Immature natural killer cell (primary cell): ENCODE measurements around the gene PRDM16. TPM values are rescaled to one million over a fixed set of nuclear protein-coding genes. Genes with fewer than 3 reads are reported as not detected.

Experiments
- DNase-seq, 3 donors: peaks; one replicate each; pipeline ENCODE4 v3.0.0; 2022; ENCODE audit warnings: mixed read lengths in 1 of 3
- H3K27ac Mint-ChIP-seq, 6 donors: one replicate each; pipeline ENCODE4 v1.8.0; 2020; ENCODE audit warnings: mixed read lengths in 6 of 6, mild to moderate bottlenecking in 5 of 6, inconsistent platforms in 4 of 6, moderate library complexity in 3 of 6
- H3K27me3 Mint-ChIP-seq, 3 donors: one replicate each; pipeline ENCODE4 v1.8.0; 2020 to 2021; ENCODE audit warnings: low read depth in 3 of 3, mild to moderate bottlenecking in 3 of 3, mixed read lengths in 3 of 3, moderate library complexity in 3 of 3, inconsistent platforms in 1 of 3
- H3K36me3 Mint-ChIP-seq, 3 donors: one replicate each; pipeline ENCODE4 v1.8.0; 2020; ENCODE audit warnings: mixed read lengths in 3 of 3, inconsistent platforms in 2 of 3, mild to moderate bottlenecking in 2 of 3
- H3K4me1 Mint-ChIP-seq, 2 donors: one replicate each; pipeline ENCODE4 v1.8.0; 2020; ENCODE audit warnings: inconsistent platforms in 2 of 2, mild to moderate bottlenecking in 2 of 2, mixed read lengths in 2 of 2, moderate library complexity in 1 of 2
- H3K4me3 Mint-ChIP-seq, 5 donors: one replicate each; pipeline ENCODE4 v1.8.0; 2020; ENCODE audit warnings: mild to moderate bottlenecking in 5 of 5, mixed read lengths in 5 of 5, inconsistent platforms in 3 of 5, moderate library complexity in 3 of 5
- H3K9me3 Mint-ChIP-seq, 6 donors: one replicate each; pipeline ENCODE4 v1.8.0; 2020; ENCODE audit warnings: mild to moderate bottlenecking in 6 of 6, mixed read lengths in 6 of 6, inconsistent platforms in 4 of 6, moderate library complexity in 3 of 6
- polyA plus RNA-seq, 3 donors: library from polyadenylated mRNA; unstranded; fragments of 300-500 nt; fragmentation: Illumina TruSeq; gene quantifications; one replicate each; pipeline ENCODE4 v1.2.3, GENCODE V29; 2021

Gene PRDM16
- polyA plus RNA-seq, 3 donors from 2014 or later = 0.17 to 0.29 (median 0.22) TPM

DNA sequence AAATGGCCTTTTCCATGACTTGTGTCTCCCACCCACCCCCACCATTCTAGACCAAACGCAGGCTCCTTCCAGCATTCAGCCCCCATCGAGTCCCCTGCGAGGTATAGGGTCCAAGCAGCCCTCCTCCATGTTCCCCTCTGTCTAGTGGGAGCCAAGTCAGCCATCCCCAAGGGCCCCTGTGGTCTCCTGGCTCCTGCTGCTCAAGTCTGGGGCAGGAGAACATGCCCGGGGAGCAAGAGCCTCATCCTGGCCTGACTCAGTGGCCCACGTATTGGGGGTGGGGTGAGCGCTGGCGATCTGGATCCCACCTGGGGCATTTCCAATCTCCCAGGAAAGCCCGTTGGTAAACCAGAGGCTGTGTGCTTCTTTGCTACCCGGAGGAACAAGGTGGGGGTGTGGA is 4.1 kb upstream of the PRDM16 start:
- H3K27ac Mint-ChIP-seq = no peak overlapping the region
- no peaks in the 10 kb centered on the region for H3K9me3 Mint-ChIP-seq
- no peak for DNase-seq
- no peak overlapping the region for H3K4me3 Mint-ChIP-seq
- H3K27me3 Mint-ChIP-seq = peaks cover 0 to 4% (median 2%) of the 10 kb centered on the region in 3 donors
- H3K36me3 Mint-ChIP-seq = no peaks in the 10 kb centered on the region
- H3K4me1 Mint-ChIP-seq = peaks cover 0 to 2% of the 10 kb centered on the region in 2 donors

DNA sequence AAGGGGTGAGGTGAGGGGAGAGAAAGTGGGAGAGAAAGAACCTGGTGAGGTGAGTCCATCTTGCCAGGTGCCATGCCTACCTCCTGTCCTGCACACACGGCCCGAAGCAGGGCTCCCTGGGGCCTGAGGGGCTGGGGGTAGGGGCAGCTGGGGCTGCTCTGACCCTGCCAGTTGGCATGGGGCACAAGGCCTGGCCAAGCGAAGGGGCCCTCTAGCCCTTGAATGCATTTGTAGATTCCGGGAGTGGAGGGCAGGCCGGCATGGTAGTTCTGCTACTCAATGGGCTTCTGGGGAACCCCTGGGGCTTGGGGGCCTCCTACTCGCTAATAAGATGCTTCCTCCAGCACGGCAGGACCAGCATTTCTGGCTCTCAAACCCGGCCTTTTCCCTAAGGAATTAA is 3.6 kb upstream of the PRDM16 start:
- Mint-ChIP-seq H3K9me3 (no peaks in the 10 kb centered on the region), H3K27ac (no peak overlapping the region), H3K36me3 (no peaks in the 10 kb centered on the region), H3K4me1 (peaks cover 0 to 2% of the 10 kb centered on the region in 2 donors), H3K4me3 (no peak overlapping the region), H3K27me3 (peaks cover 0 to 4% (median 2%) of the 10 kb centered on the region in 3 donors)
- DNase-seq = no peak

DNA sequence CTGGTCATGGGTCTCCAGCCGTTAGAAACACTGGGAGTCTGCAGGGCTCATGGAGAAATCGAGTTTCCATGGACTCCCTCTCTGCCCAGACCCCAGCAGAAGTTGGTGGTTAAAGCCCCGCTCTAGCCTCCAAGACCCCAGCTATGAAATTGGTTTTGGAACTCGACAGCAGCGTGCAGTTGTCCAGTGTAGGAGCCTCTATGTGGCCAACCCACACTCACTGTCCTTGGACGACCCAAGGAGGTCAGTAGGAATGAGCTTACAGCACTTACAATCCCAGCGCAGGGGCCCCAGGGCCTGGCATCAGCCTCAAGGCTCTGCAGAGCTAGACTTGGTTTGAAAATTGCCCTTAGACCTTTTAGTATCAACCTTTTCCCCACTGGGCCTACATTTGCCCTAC is 3.2 kb upstream of the PRDM16 start:
- peaks cover 0 to 2% of the 10 kb centered on the region in 2 donors for H3K4me1 Mint-ChIP-seq
- H3K9me3 Mint-ChIP-seq = no peaks in the 10 kb centered on the region
- no peaks in the 10 kb centered on the region for H3K36me3 Mint-ChIP-seq
- peaks cover 0 to 4% (median 2%) of the 10 kb centered on the region in 3 donors for H3K27me3 Mint-ChIP-seq
- no peak overlapping the region for H3K27ac Mint-ChIP-seq
- no peak overlapping the region for H3K4me3 Mint-ChIP-seq
- no peak for DNase-seq

DNA sequence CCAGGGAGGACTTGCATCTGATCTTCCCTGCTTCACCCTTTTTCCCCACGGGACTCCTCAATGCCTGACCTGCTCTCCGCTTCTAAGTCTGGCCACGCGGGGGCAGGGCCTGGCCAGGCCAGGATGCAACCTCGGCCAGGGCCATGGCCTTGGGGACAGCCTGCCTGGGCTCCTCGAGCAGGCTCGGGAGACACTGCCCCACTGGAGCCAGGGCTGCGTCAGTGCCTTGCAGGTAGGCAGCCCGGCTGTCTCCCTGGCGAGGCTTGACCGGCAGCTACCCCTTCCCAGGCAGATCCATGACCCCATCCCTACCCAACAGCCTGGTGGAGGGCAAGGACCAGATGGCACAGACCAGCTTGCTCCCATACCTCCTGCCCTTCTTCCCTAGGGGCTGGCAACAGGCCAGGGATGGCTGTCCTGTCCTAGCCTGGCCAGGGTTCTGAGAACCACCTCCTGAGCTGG is 2.7 kb upstream of the PRDM16 start:
- Mint-ChIP-seq H3K9me3 (no peaks in the 10 kb centered on the region), H3K27me3 (peaks cover 0 to 2% (median 2%) of the 10 kb centered on the region in 3 donors), H3K27ac (no peak overlapping the region), H3K36me3 (no peaks in the 10 kb centered on the region), H3K4me3 (no peak overlapping the region), H3K4me1 (peaks cover 0 to 2% of the 10 kb centered on the region in 2 donors)
- DNase-seq = no peak

DNA sequence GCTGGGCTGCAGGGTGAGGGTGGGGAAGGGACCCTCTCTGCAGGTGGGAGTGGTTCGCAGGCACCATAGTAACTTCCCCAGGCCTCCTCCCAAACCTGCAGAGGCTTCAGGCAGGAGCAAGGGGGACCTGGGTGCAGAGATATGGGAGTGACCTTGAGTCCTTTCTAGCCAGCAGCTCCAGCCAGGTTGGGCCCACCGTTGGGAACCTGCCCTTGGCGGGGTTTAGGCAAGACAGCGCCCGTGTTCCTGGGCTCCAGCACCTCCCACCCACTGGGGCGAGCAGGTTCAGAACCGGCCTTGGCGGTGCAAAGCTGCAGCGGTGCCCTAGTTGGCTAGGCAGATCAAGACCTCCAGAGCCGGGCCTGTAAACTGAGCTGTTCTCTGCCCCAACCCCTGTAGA is 2.2 kb upstream of the PRDM16 start:
- Mint-ChIP-seq H3K4me1 (peaks cover 0 to 2% of the 10 kb centered on the region in 2 donors), H3K27ac (no peak overlapping the region), H3K4me3 (no peak overlapping the region), H3K36me3 (no peaks in the 10 kb centered on the region), H3K9me3 (no peaks in the 10 kb centered on the region), H3K27me3 (peaks cover 0 to 2% (median 2%) of the 10 kb centered on the region in 3 donors)
- DNase-seq = no peak

DNA sequence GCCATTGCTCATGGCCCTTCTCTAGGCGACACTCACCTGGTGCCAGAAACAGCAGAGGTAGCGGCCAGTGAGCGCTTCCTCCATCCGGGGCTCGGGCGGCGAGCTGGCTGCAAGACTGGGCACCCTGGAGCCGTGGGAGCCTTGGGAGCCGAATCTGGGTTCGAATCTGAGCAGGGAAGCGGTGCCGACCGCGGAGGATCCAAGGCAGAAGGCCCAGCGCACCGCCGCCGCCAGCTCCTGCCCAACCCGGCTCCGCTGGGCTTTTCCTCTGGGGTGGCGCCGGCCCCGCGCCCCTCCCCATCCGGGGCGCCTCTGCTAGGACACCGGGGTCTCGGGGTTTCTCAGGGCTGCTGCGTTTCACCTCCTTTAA is 1.7 kb upstream of the PRDM16 start:
- Mint-ChIP-seq H3K27me3 (peaks cover 0 to 2% (median 2%) of the 10 kb centered on the region in 3 donors), H3K4me3 (no peak overlapping the region), H3K36me3 (no peaks in the 10 kb centered on the region), H3K9me3 (no peaks in the 10 kb centered on the region), H3K4me1 (peaks cover 0 to 2% of the 10 kb centered on the region in 2 donors), H3K27ac (no peak overlapping the region)
- no peak for DNase-seq

DNA sequence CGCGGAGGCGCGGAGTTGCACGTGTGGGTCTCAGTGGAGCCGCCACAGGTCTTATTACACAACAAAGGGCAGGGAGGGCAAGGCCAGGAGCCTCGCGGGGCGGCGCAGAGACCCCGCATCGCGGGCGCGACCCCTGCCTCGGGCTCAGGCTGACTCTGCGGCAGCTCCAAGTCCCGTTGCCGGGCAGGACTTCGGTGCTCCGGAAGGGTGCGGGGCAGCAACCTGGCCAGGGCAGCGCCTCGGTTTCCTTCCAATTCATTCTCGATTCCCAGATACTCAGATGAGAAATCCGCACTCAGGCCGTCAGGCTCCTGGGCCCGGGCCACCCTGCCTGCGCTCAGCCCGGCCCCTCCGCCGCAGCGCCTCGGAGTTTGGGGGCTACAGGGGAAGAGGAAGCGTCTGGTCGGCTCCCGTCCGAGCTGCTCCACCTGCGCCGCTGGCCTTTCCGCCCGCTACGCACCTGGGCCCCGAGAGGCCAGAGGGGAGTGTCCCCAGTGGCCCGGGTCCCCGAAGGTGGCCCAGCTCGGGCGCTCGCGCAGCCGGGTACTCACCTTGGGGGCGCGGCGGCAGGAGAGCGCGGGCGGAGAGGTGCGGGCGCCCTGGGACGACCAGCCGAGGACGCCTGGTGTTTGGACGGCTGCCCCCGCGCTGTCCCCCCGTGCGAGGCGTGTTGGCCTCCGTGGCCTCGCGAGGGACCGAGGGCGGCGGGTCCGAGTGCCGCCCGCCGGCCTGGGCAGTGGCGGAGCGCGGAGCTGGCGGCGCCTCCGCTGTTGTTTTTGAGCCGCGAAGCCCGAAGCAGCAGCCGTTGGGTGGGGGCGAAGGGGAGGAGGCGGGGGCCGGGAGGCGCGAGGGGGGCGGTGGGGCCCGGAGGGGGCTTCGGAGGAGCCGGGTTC is 1.1 kb upstream of the PRDM16 start:
- H3K9me3 Mint-ChIP-seq = no peaks in the 10 kb centered on the region
- H3K4me3 Mint-ChIP-seq = no peak overlapping the region
- peaks cover 0 to 2% of the 10 kb centered on the region in 2 donors for H3K4me1 Mint-ChIP-seq
- H3K27me3 Mint-ChIP-seq = peaks cover 0 to 2% (median 2%) of the 10 kb centered on the region in 3 donors
- no peak overlapping the region for H3K27ac Mint-ChIP-seq
- DNase-seq = no peak
- no peaks in the 10 kb centered on the region for H3K36me3 Mint-ChIP-seq

DNA sequence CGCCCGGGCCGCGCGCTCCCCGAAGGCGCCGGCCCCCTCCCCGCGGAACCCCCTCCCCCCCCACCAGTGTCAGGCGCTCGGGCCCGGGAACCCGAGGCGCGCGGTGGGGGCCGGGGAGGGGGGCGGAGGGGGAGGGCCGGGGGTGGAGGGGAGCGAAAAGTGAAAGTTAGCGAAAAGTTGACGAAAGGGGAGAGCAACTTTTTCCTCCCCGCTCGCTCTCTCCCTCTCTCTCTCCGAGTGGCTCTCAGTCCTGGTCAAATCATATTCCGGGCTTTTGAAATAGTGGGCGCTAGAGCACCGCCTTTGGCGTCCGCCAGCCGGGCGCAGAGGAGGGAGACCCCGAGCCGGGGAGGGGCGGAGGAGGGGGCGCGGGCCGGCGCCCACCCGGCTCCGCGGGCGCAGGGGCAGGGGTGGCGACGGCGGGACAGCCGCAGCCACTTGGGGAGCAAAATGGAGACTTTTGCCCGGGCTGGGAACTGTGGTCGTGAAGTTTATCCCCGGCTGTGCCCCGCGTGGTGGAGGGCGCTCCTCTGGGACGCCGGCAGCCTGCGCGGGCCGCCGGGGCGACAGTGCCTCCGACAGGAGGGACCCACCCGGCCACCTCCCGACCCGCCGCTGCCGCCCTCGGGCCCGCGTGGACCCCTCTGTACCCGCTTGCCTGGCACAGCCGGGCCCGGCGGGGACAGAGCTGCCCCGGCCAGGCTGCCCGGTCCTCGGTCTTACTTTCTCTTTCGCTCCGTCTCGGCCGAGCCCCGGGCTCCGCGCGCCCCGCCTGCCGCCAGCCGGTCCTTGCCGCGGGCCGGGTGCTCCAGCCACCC is 697 bp downstream of the PRDM16 start:
- peaks cover 2 to 3% (median 2%) of the 10 kb centered on the region in 3 donors for H3K27me3 Mint-ChIP-seq
- peak overlapping the region in 2 of 5 donors; percentile 29 to 51 for H3K4me3 Mint-ChIP-seq
- H3K27ac Mint-ChIP-seq = no peak overlapping the region
- no peak for DNase-seq
- no peaks in the 10 kb centered on the region for H3K9me3 Mint-ChIP-seq
- H3K36me3 Mint-ChIP-seq = no peaks in the 10 kb centered on the region
- peaks cover 0 to 2% of the 10 kb centered on the region in 2 donors for H3K4me1 Mint-ChIP-seq

DNA sequence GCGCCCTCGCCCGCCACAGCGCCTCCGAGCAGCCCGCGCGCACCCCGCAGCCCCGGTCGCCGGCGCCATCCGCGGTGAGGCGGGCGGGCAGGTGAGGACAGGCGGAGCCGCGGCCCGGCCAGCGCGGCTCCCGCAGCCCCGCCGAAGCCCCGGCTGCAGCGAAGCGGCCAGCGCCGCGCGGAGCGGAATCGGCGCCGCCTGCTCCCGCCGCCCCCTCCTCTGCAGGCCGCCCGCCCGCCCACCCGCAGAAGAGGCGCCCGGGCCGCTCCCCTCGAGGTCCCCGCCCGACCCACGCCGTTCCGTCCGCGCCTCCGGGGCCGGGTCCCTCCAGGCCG is 1.3 kb downstream of the PRDM16 start:
- peaks cover 2 to 3% (median 2%) of the 10 kb centered on the region in 3 donors for H3K27me3 Mint-ChIP-seq
- no peak overlapping the region for H3K4me3 Mint-ChIP-seq
- no peak overlapping the region for H3K27ac Mint-ChIP-seq
- H3K9me3 Mint-ChIP-seq = no peaks in the 10 kb centered on the region
- no peak for DNase-seq
- H3K4me1 Mint-ChIP-seq = peaks cover 0 to 2% of the 10 kb centered on the region in 2 donors
- H3K36me3 Mint-ChIP-seq = no peaks in the 10 kb centered on the region

DNA sequence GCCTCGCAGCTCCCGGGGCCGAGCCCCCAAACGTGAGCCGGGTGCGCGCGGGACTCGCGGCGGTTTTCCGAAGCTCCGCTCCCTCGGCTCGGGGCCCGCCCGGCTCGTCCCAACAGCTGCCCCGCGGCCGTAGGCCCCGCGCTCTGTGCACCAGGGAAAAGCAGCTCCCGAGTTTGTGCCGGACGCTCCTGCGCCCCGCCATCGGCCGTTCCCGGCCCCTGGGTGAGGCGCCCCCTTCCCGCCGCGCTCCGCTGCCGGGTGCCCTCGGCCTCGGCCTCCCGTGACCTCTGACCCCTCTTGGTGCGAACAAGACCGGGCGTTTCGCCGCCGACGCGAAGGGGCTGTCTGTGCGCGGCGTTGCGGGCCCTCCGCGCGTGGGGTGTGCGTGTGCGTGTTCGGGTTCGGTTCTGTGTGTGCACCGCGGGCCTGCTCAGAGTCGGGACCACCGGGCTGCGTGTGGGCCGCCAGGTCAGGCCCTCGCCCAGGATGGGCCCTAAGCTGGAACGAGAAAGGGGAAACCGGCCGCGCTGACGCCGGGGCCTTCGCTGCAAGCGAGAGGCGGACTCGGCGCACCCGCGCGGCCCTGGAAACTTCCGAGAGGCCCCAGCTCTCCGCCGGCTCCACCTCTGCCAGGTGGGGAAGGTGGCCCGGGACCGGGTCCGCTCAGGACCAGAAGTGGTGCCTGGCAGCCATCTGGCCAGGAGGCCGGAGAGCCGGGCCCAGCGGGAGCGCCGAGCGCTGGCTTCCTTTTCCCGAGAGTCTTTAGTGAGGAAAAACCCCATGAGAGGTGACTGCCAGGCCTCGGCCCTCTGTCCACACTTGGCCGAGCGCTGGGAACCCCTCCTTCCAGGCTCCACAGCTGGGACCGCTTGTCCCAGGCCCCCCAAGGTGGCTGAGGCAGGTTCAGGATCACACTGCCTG is 1.9 kb downstream of the PRDM16 start:
- Mint-ChIP-seq H3K27me3 (peaks cover 2 to 3% (median 2%) of the 10 kb centered on the region in 3 donors), H3K9me3 (no peaks in the 10 kb centered on the region), H3K36me3 (no peaks in the 10 kb centered on the region), H3K4me1 (peaks cover 0 to 2% of the 10 kb centered on the region in 2 donors), H3K4me3 (peak overlapping the region in 1 of 5 donors; percentile 38), H3K27ac (no peak overlapping the region)
- no peak for DNase-seq

DNA sequence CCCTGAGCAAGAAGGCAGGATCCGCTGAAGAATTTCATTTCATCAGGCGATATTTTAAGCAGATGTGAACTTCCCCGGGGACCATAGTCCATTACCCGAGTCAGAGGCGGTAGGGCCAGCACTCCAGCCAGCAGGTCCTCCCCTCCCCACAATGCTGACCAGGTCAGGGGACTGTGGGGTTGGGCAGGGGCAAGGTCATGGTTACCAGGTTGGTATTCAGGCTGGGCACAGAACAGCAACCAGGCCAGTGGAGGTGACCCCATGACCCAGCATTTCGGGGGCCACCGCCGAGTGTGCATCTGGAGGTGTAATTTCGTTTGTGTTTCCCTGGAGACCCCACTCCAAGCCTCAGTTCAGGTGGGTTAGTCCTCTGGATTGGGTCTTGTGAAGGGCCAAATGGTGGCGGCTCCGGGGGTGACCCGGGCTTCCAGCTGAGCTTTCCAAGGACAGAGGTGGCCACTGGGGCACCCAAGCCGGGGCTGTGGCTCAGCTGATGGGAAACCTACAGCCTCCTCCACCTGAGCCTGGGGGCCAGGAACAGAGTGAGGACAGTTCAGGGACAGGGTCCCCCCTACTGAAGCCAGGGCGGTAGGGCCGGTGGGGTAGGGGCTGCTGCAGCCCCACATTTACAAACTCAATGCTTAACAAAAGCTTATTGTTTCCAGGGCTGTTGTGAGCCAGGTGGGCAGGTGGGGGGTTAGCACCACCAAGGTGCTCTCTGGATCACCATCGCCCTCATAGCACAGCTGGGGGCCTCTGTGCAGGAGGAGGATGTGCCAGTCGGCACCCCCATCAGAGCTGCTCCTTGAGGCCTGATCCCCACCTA is 2.8 kb downstream of the PRDM16 start:
- no peaks in the 10 kb centered on the region for H3K9me3 Mint-ChIP-seq
- H3K4me1 Mint-ChIP-seq = peaks cover 0 to 2% of the 10 kb centered on the region in 2 donors
- H3K36me3 Mint-ChIP-seq = no peaks in the 10 kb centered on the region
- peaks cover 2 to 6% (median 3%) of the 10 kb centered on the region in 3 donors for H3K27me3 Mint-ChIP-seq
- no peak overlapping the region for H3K27ac Mint-ChIP-seq
- no peak overlapping the region for H3K4me3 Mint-ChIP-seq
- DNase-seq = no peak

DNA sequence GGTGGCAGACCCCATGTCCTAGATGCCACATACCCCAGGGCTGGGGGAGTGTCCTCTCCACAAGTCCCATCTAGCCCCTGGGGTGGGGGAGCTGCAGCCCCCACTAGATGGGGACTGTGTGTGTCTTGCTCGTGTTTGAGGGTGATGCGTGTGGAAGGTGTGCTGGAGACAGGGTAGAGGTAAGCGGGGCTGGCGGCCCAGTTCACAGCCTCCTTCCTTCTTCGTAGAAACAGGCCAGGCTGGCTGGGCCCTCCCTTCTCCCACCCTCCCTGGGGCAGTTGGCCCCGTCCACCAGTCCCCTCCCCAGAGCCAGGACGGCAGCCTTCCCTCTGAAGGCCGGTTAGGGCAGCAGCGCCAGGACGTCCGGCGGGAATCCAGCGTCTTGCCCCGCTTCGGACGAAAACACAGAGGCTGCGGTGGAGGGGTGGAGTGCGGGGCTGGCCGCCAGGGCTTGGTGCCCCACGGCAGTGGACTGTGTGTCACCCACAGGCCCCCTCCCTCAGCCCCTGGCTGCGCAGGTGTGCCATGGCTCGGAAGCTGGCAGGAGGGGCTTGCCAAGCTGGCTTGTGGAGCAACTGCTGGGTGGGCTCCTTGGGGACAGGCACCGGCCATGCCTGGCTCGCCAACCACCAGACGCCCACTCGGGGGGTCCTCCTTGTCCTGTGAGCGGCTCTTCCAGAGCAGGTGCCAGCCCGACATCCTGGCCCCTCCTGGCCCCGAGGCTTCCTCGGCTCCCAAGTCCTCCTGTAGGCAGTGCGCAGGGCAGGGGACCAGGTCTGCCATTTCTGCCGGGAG is 3.6 kb downstream of the PRDM16 start:
- peaks cover 0 to 2% of the 10 kb centered on the region in 2 donors for H3K4me1 Mint-ChIP-seq
- no peak overlapping the region for H3K27ac Mint-ChIP-seq

More for the DNA sequence above, 3.6 kb downstream of the PRDM16 start:
- Mint-ChIP-seq H3K36me3 (no peaks in the 10 kb centered on the region), H3K9me3 (no peaks in the 10 kb centered on the region), H3K27me3 (peaks cover 3 to 8% (median 4%) of the 10 kb centered on the region in 3 donors), H3K4me3 (no peak overlapping the region)
- no peak for DNase-seq
